ENCODE data around the gene GALM. TPM values are rescaled to one million over a fixed set of nuclear protein-coding genes. Genes with fewer than 3 reads are reported as not detected.

The GALM gene
- polyA plus RNA-seq, 1 donor from 2014 or later = not detected

DNA sequence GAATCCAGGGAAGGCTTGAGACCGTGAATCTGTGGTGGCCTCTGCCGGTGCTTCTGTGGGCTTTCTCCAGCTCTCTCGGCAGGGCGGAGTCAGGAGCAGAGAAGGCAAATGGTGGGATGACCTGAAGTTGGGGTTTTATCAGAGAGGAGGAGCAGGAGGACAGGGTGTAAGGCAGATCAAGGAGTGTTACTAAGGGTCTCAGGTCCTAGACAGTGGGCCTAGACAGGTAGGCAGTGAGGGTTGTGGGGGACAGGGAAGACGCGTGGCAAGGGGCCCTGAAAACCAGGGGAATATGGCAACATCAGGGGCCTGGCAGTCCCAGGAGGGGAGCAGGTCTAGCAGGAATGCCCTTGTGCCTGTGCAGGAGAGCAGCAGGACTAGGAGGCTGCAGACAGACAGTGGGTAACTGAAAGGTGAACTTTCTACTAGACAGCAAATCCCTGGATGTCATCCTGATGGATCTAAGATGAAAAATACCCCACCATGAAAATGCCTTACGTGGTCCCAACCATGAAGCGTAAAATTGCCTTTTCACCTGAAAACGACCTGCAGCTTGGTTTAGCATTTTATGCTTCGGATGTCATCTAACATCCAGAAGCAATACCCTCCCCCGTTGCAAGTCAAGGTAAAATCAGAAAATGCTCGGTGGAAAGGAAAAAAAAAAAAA lies 43.1 kb downstream of the GALM start:
- Histone ChIP-seq H3K79me2 (replicated peaks; ENCODE audit: insufficient read depth, low read length) (no peaks in the 10 kb centered on the region), H3K4me3 (ENCODE audit: low read length) (no peak overlapping the region), H3K9ac (ENCODE audit: low read length) (no peak overlapping the region), H3K4me2 (ENCODE audit: low read length) (no peak overlapping the region), H3K36me3 (ENCODE audit: insufficient read depth, low read length) (no peaks in the 10 kb centered on the region), H2AFZ (ENCODE audit: low read depth, low read length) (no peak overlapping the region), H3K27ac (ENCODE audit: low read length) (peak overlapping the region; percentile 39), H4K20me1 (ENCODE audit: insufficient read depth) (no peaks in the 10 kb centered on the region), H3K9me3 (ENCODE audit: low read length) (no peaks in the 10 kb centered on the region), H3K9me2 (ENCODE audit: insufficient read depth, low read length) (no peaks in the 10 kb centered on the region), H3F3A (ENCODE audit: insufficient read depth, low read length, poor library complexity, severe bottlenecking) (no peaks in the 10 kb centered on the region), H3K27me3 (ENCODE audit: insufficient read depth, low read depth, low read length) (no peaks in the 10 kb centered on the region)
- TF ChIP-seq TAF1 (IDR thresholded peaks at IDR 0.05; ENCODE audit: low read depth) = no peak
- TF ChIP-seq SMC3 (conservative IDR thresholded peaks at IDR 0.05; ENCODE audit: poor library complexity) = no peak
- TF ChIP-seq, protein P1, sequence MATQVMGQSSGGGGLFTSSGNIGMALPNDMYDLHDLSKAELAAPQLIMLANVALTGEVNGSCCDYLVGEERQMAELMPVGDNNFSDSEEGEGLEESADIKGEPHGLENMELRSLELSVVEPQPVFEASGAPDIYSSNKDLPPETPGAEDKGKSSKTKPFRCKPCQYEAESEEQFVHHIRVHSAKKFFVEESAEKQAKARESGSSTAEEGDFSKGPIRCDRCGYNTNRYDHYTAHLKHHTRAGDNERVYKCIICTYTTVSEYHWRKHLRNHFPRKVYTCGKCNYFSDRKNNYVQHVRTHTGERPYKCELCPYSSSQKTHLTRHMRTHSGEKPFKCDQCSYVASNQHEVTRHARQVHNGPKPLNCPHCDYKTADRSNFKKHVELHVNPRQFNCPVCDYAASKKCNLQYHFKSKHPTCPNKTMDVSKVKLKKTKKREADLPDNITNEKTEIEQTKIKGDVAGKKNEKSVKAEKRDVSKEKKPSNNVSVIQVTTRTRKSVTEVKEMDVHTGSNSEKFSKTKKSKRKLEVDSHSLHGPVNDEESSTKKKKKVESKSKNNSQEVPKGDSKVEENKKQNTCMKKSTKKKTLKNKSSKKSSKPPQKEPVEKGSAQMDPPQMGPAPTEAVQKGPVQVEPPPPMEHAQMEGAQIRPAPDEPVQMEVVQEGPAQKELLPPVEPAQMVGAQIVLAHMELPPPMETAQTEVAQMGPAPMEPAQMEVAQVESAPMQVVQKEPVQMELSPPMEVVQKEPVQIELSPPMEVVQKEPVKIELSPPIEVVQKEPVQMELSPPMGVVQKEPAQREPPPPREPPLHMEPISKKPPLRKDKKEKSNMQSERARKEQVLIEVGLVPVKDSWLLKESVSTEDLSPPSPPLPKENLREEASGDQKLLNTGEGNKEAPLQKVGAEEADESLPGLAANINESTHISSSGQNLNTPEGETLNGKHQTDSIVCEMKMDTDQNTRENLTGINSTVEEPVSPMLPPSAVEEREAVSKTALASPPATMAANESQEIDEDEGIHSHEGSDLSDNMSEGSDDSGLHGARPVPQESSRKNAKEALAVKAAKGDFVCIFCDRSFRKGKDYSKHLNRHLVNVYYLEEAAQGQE (IDR thresholded peaks at IDR 0.05; ENCODE audit: borderline replicate concordance) = no peak

DNA sequence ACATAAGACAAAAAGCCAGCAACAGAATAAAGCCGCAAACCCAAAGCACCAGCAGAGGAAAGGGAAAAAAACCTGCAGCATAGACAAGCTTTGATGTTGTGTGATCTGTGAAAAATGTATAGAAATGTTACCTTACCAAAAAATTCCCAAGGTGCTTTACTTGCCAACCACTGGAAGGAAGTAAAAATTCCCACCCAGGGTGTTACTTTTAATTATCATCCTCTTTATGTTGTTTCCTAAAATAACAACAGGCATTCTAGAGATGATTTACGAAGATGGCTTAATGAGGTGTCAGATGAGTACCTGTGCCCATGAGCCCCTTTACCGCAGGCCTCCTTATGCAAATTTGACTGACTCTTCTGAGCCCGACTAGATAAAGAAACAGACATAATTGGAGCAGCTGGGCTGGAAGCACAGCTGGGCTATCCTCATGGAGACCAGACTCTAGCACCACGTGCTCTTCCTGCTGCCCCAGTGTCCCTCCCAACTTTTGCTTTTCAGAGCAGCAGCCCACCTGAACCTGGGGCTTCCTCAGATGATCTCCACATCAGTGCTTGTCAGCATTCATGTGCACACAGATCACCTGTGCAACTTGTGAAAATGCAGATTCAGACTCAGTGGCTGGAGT lies 43.8 kb downstream of the GALM start:
- H3K9me3 ChIP-seq (ENCODE audit: low read length) = no peaks in the 10 kb centered on the region
- TF ChIP-seq SMC3 (conservative IDR thresholded peaks at IDR 0.05; ENCODE audit: poor library complexity) (no peak), EP300 (conservative IDR thresholded peaks at IDR 0.05; ENCODE audit: poor library complexity, severe bottlenecking) (no peak), MXI1 (conservative IDR thresholded peaks at IDR 0.05; ENCODE audit: poor library complexity, severe bottlenecking) (no peak), POLR2AphosphoS5 (IDR thresholded peaks at IDR 0.05) (no peak), TAF1 (IDR thresholded peaks at IDR 0.05; ENCODE audit: low read depth) (no peak), EZH2 (IDR thresholded peaks at IDR 0.05; ENCODE audit: borderline replicate concordance, insufficient read depth, low read length, poor library complexity, severe bottlenecking) (no peak), RAD21 (conservative IDR thresholded peaks at IDR 0.05) (no peak)
- TF ChIP-seq, protein P1 (IDR thresholded peaks at IDR 0.05; ENCODE audit: borderline replicate concordance) = no peak
- TF ChIP-seq, protein P2, sequence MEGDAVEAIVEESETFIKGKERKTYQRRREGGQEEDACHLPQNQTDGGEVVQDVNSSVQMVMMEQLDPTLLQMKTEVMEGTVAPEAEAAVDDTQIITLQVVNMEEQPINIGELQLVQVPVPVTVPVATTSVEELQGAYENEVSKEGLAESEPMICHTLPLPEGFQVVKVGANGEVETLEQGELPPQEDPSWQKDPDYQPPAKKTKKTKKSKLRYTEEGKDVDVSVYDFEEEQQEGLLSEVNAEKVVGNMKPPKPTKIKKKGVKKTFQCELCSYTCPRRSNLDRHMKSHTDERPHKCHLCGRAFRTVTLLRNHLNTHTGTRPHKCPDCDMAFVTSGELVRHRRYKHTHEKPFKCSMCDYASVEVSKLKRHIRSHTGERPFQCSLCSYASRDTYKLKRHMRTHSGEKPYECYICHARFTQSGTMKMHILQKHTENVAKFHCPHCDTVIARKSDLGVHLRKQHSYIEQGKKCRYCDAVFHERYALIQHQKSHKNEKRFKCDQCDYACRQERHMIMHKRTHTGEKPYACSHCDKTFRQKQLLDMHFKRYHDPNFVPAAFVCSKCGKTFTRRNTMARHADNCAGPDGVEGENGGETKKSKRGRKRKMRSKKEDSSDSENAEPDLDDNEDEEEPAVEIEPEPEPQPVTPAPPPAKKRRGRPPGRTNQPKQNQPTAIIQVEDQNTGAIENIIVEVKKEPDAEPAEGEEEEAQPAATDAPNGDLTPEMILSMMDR (IDR thresholded peaks at IDR 0.05; ENCODE audit: poor library complexity, severe bottlenecking) = no peak
- H3K36me3 ChIP-seq (ENCODE audit: insufficient read depth, low read length) = no peaks in the 10 kb centered on the region
- no peak overlapping the region for H3K4me2 ChIP-seq (ENCODE audit: low read length)
- no peaks in the 10 kb centered on the region for H3F3A ChIP-seq (ENCODE audit: insufficient read depth, low read length, poor library complexity, severe bottlenecking)
- no peaks in the 10 kb centered on the region for H3K79me2 ChIP-seq (replicated peaks; ENCODE audit: insufficient read depth, low read length)
- H3K27me3 ChIP-seq (ENCODE audit: insufficient read depth, low read depth, low read length) = no peaks in the 10 kb centered on the region
- H3K4me3 ChIP-seq (ENCODE audit: low read length) = no peak overlapping the region
- H3K27ac ChIP-seq (ENCODE audit: low read length) = peak overlapping the region; percentile 30
- no peaks in the 10 kb centered on the region for H4K20me1 ChIP-seq (ENCODE audit: insufficient read depth)
- no peak overlapping the region for H2AFZ ChIP-seq (ENCODE audit: low read depth, low read length)
- H3K9ac ChIP-seq (ENCODE audit: low read length) = no peak overlapping the region
- H3K9me2 ChIP-seq (ENCODE audit: insufficient read depth, low read length) = no peaks in the 10 kb centered on the region
